Raji (cell line): Measurements from ENCODE around the gene EPS8L2.

ENCODE experiments used
- POLR2A ChIP-seq: IDR thresholded peaks from 2 replicates; pipeline ENCODE4 v1.6.1; 2011; ENCODE audit warnings: low read depth, low read length, control low read depth; ENCODE audit not compliant: insufficient read depth

Gene EPS8L2

GRCh38 chr11:706957-707816, 1.2 kb downstream of the EPS8L2 start:
- no peak for TF ChIP-seq POLR2A

GRCh38 chr11:707817-708420, 1.9 kb downstream of the EPS8L2 start:
- no peak for TF ChIP-seq POLR2A

- no peak for TF ChIP-seq POLR2A
Measured at GRCh38 chr11:708511-708910, 2.5 kb downstream of the EPS8L2 start.

GRCh38 chr11:709109-709997, 3.3 kb downstream of the EPS8L2 start:
- no peak for TF ChIP-seq POLR2A

- no peak for TF ChIP-seq POLR2A
Measured at GRCh38 chr11:714436-714835, 8.4 kb downstream of the EPS8L2 start.

- no peak for TF ChIP-seq POLR2A
Measured at GRCh38 chr11:719214-720016, 13.4 kb downstream of the EPS8L2 start.

- TF ChIP-seq POLR2A = no peak
Measured at GRCh38 chr11:720017-720641, 14.1 kb downstream of the EPS8L2 start.

GRCh38 chr11:720642-721246, 14.7 kb downstream of the EPS8L2 start:
- no peak for TF ChIP-seq POLR2A

GRCh38 chr11:721247-721740, 15.3 kb downstream of the EPS8L2 start:
- TF ChIP-seq POLR2A = no peak

GRCh38 chr11:721741-722345, 15.8 kb downstream of the EPS8L2 start:
- no peak for TF ChIP-seq POLR2A

GRCh38 chr11:722346-722811, 16.3 kb downstream of the EPS8L2 start:
- TF ChIP-seq POLR2A = no peak

GRCh38 chr11:723120-723883, 17.3 kb downstream of the EPS8L2 start:
- TF ChIP-seq POLR2A = no peak
